ENCODE data around the gene CD38. TPM values are rescaled to one million over a fixed set of nuclear protein-coding genes. Genes with fewer than 3 reads are reported as not detected.

The CD38 gene
- total RNA-seq, 1 experiment from 2014 or later: not detected

GRCh38 chr4:15786743-15787142 is 8.6 kb downstream of the CD38 start:
- CTCF ChIA-PET: interaction anchor here (0.6 to 1.5 kb wide), 4 partner anchors 8 to 169 kb away, joined by 3 to 6 read pairs (median 3); no protein-coding TSS in a partner anchor
- POLR2A ChIA-PET: no interaction called here

GRCh38 chr4:15792974-15793373 is 14.8 kb downstream of the CD38 start:
- Mint-ChIP-seq H3K9me3 (ENCODE audit: unreplicated experiment) (no peaks in the 10 kb centered on the region), H3K4me1 (ENCODE audit: insufficient read depth, unreplicated experiment) (no peaks in the 10 kb centered on the region), H3K27me3 (ENCODE audit: insufficient read depth, unreplicated experiment) (peaks cover 51% of the 10 kb centered on the region), H3K4me3 (ENCODE audit: unreplicated experiment) (no peak overlapping the region), H3K27ac (ENCODE audit: low read depth, unreplicated experiment) (no peak overlapping the region), H3K36me3 (ENCODE audit: insufficient read depth, unreplicated experiment) (no peaks in the 10 kb centered on the region)
- POLR2A ChIA-PET: interaction anchor here (0.6 to 0.7 kb wide), 2 partner anchors 266 to 364 kb away, joined by 3 read pairs; no protein-coding TSS in a partner anchor
- intact Hi-C loops (cut with micrococcal nuclease): no loop called here
- CTCF ChIA-PET: interaction anchor here (2.2 kb wide), 1 partner anchor 12 kb away, joined by 7 read pairs; no protein-coding TSS in a partner anchor
- TF ChIP-seq CTCF (IDR thresholded peaks at IDR 0.05; ENCODE audit: unreplicated experiment): no peak
- no TSS peak for BruUV-seq (replicated peaks)
- no peak for DNase-seq (ENCODE audit: unreplicated experiment)

More at GRCh38 chr4:15786743-15787142, 8.6 kb downstream of the CD38 start:
- BruUV-seq (replicated peaks): no TSS peak
- H3K36me3 Mint-ChIP-seq (ENCODE audit: insufficient read depth, unreplicated experiment): no peaks in the 10 kb centered on the region
- intact Hi-C loops (cut with micrococcal nuclease): no loop called here
- DNase-seq (ENCODE audit: unreplicated experiment): no peak
- peaks cover 4% of the 10 kb centered on the region for H3K4me1 Mint-ChIP-seq (ENCODE audit: insufficient read depth, unreplicated experiment)
- H3K4me3 Mint-ChIP-seq (ENCODE audit: unreplicated experiment): no peak overlapping the region
- no peak for TF ChIP-seq CTCF (IDR thresholded peaks at IDR 0.05; ENCODE audit: unreplicated experiment)
- no peak overlapping the region for H3K27ac Mint-ChIP-seq (ENCODE audit: low read depth, unreplicated experiment)
- H3K27me3 Mint-ChIP-seq (ENCODE audit: insufficient read depth, unreplicated experiment): peaks cover 22% of the 10 kb centered on the region
- no peaks in the 10 kb centered on the region for H3K9me3 Mint-ChIP-seq (ENCODE audit: unreplicated experiment)

GRCh38 chr4:15793506-15794363 is 15.6 kb downstream of the CD38 start:
- Mint-ChIP-seq H3K4me3 (ENCODE audit: unreplicated experiment) (no peak overlapping the region), H3K4me1 (ENCODE audit: insufficient read depth, unreplicated experiment) (no peaks in the 10 kb centered on the region), H3K9me3 (ENCODE audit: unreplicated experiment) (no peaks in the 10 kb centered on the region), H3K27ac (ENCODE audit: low read depth, unreplicated experiment) (no peak overlapping the region), H3K36me3 (ENCODE audit: insufficient read depth, unreplicated experiment) (no peaks in the 10 kb centered on the region), H3K27me3 (ENCODE audit: insufficient read depth, unreplicated experiment) (peaks cover 51% of the 10 kb centered on the region)
- ChIA-PET CTCF (interaction anchor here (0.5 to 2.2 kb wide), 2 partner anchors 12 to 163 kb away, joined by 6 to 7 read pairs; no protein-coding TSS in a partner anchor), POLR2A (interaction anchor here (0.6 kb wide), 1 partner anchor 267 kb away, joined by 3 read pairs; no protein-coding TSS in a partner anchor)
- intact Hi-C loops (cut with micrococcal nuclease): no loop called here
- BruUV-seq (replicated peaks): no TSS peak
- DNase-seq (ENCODE audit: unreplicated experiment): no peak
- no peak for TF ChIP-seq CTCF (IDR thresholded peaks at IDR 0.05; ENCODE audit: unreplicated experiment)

- TF ChIP-seq CTCF (IDR thresholded peaks at IDR 0.05; ENCODE audit: unreplicated experiment): no peak
Observed at GRCh38 chr4:15794426-15794825, 16.3 kb downstream of the CD38 start.

More at GRCh38 chr4:15794426-15794825, 16.3 kb downstream of the CD38 start:
- H3K9me3 Mint-ChIP-seq (ENCODE audit: unreplicated experiment): no peaks in the 10 kb centered on the region
- H3K27ac Mint-ChIP-seq (ENCODE audit: low read depth, unreplicated experiment): no peak overlapping the region
- ChIA-PET CTCF (interaction anchor here (2.2 kb wide), 1 partner anchor 11 kb away, joined by 7 read pairs; no protein-coding TSS in a partner anchor), POLR2A (no interaction called here)
- no peaks in the 10 kb centered on the region for H3K4me1 Mint-ChIP-seq (ENCODE audit: insufficient read depth, unreplicated experiment)
- BruUV-seq (replicated peaks): no TSS peak
- peaks cover 51% of the 10 kb centered on the region for H3K27me3 Mint-ChIP-seq (ENCODE audit: insufficient read depth, unreplicated experiment)
- H3K4me3 Mint-ChIP-seq (ENCODE audit: unreplicated experiment): no peak overlapping the region
- intact Hi-C loops (cut with micrococcal nuclease): no loop called here
- H3K36me3 Mint-ChIP-seq (ENCODE audit: insufficient read depth, unreplicated experiment): no peaks in the 10 kb centered on the region
- DNase-seq (ENCODE audit: unreplicated experiment): no peak

All from MCF 10A (cell line).